ENCODE results near the gene SEC14L6. TPM values are rescaled to one million over a fixed set of nuclear protein-coding genes. Genes with fewer than 3 reads are reported as not detected.

Gene SEC14L6
- total RNA-seq, 1 experiment from 2014 or later: 1.1 TPM

DNA sequence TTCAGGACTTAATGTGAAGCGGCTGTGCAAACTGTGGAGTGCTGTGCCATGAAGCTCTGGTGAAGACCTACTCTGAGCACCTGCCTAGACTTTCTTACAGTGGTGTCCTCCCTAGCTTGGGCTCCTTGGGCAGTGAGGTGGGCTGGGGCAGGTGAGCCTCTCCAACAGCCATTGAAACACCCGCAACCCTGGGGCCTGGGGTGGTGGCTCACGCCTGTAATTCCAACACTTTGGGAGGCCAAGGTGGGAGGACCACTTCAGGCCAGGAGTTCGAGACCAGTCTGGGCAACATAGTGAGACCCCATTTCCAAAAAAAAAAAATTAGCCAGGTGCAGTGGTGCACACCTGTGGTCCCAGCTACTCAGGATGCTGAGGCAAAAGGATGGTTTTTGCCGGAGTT, 60.4 kb downstream of the SEC14L6 start:
- Histone ChIP-seq H4K5ac (ENCODE audit: insufficient read length, low read depth, low read length) (no peak overlapping the region), H3K79me2 (ENCODE audit: insufficient read depth, low read length) (no peaks in the 10 kb centered on the region), H2BK5ac (ENCODE audit: insufficient read length, low read length) (no peak overlapping the region), H3K56ac (ENCODE audit: insufficient read length, low read depth, low read length) (no peak overlapping the region), H3T11ph (ENCODE audit: low read length) (no peak overlapping the region), H3K4me2 (ENCODE audit: insufficient read depth, insufficient read length, low read length) (no peak overlapping the region), H2AK5ac (ENCODE audit: insufficient read length, low read length) (no peak overlapping the region), H2AFZ (ENCODE audit: low read length) (no peak overlapping the region), H4K8ac (replicated peaks; ENCODE audit: insufficient read length, low read depth, low read length) (no peak overlapping the region), H3K9ac (ENCODE audit: extremely low read depth, insufficient read length, low read length) (no peak overlapping the region), H3K27me3 (ENCODE audit: insufficient read depth, low read length) (no peaks in the 10 kb centered on the region), H4K20me1 (ENCODE audit: control insufficient read depth, insufficient read depth, insufficient read length) (no peaks in the 10 kb centered on the region), H3K27ac (ENCODE audit: insufficient read length, low read depth, low read length) (no peak overlapping the region), H3K23ac (ENCODE audit: insufficient read length, low read depth, low read length) (no peak overlapping the region), H2BK15ac (ENCODE audit: low read depth, low read length) (no peak overlapping the region), H2BK12ac (ENCODE audit: insufficient read length, low read depth, low read length) (no peak overlapping the region), H3K14ac (ENCODE audit: insufficient read depth, low read length) (no peak overlapping the region), H4K91ac (ENCODE audit: insufficient read length, low read depth, low read length) (no peak overlapping the region), H3K4ac (ENCODE audit: low read depth, low read length) (no peak overlapping the region), H3K18ac (ENCODE audit: insufficient read length, low read depth, low read length) (no peak overlapping the region), H3K9me3 (ENCODE audit: control insufficient read depth, low read depth, low read length) (no peaks in the 10 kb centered on the region), H2BK120ac (ENCODE audit: low read depth, low read length, poor library complexity, severe bottlenecking) (no peak overlapping the region), H3K79me1 (ENCODE audit: insufficient read depth, low read depth, low read length, poor library complexity, severe bottlenecking) (no peaks in the 10 kb centered on the region), H2BK20ac (ENCODE audit: low read depth, low read length, poor library complexity, severe bottlenecking) (no peak overlapping the region), H3K4me1 (ENCODE audit: insufficient read depth, low read length) (no peaks in the 10 kb centered on the region), H3K23me2 (ENCODE audit: insufficient read length, low read depth, low read length, poor library complexity, severe bottlenecking) (no peaks in the 10 kb centered on the region)
- no peak overlapping the region for H3K4me3 Mint-ChIP-seq
- DNase-seq: no peak
- H3K9me3 Mint-ChIP-seq: no peaks in the 10 kb centered on the region; a peak in 1 of 5 replicates
- H3K27ac Mint-ChIP-seq: no peak overlapping the region
- no CpG with 5 or more reads among the region's 5 CpGs for WGBS (ENCODE audit: extremely low coverage, insufficient read length, low lambda C conversion rate)
- TF ChIP-seq, protein P1, sequence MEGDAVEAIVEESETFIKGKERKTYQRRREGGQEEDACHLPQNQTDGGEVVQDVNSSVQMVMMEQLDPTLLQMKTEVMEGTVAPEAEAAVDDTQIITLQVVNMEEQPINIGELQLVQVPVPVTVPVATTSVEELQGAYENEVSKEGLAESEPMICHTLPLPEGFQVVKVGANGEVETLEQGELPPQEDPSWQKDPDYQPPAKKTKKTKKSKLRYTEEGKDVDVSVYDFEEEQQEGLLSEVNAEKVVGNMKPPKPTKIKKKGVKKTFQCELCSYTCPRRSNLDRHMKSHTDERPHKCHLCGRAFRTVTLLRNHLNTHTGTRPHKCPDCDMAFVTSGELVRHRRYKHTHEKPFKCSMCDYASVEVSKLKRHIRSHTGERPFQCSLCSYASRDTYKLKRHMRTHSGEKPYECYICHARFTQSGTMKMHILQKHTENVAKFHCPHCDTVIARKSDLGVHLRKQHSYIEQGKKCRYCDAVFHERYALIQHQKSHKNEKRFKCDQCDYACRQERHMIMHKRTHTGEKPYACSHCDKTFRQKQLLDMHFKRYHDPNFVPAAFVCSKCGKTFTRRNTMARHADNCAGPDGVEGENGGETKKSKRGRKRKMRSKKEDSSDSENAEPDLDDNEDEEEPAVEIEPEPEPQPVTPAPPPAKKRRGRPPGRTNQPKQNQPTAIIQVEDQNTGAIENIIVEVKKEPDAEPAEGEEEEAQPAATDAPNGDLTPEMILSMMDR (conservative IDR thresholded peaks at IDR 0.05): no peak
- peaks cover 0 to 6% of the 10 kb centered on the region in 2 experiments; a peak in 3 of 4 replicates for H3K4me1 Mint-ChIP-seq
- H3K27me3 Mint-ChIP-seq (ENCODE audit: low read depth): peaks cover 6% of the 10 kb centered on the region
- H3K36me3 Mint-ChIP-seq (ENCODE audit: insufficient read depth in 1 of 3, low read depth in 3 of 3): no peaks in the 10 kb centered on the region
